HL-60/S4 treated with phorbol 12-myristate 13-acetate at 8.2 ng/mL for 4 days and 3 days (cell line): Measurements from ENCODE around the gene EYA4.

Experiments used
- in situ Hi-C: fragments of 300-500 bp; cut with MboI; formaldehyde crosslinking; loops from 2 replicates; pipeline ENCODE4 v1.15.0; 2022; ENCODE audit warnings: low sequenced_read_pairs

Gene EYA4

GRCh38 chr6:133277900-133278545, 36.9 kb downstream of the EYA4 start:
- in situ Hi-C loops, result no loop called here

- in situ Hi-C loops, result no loop called here
These were observed 45.6 kb downstream of the EYA4 start for GRCh38 chr6:133286765-133287164.

GRCh38 chr6:133288662-133289061, 47.5 kb downstream of the EYA4 start:
- in situ Hi-C loops, result no loop called here

- in situ Hi-C loops, result no loop called here
These were observed 48.7 kb downstream of the EYA4 start for GRCh38 chr6:133289733-133290306.

- in situ Hi-C loops, result no loop called here
These were observed 49.8 kb downstream of the EYA4 start for GRCh38 chr6:133290930-133291329.

GRCh38 chr6:133291671-133292070, 50.5 kb downstream of the EYA4 start:
- in situ Hi-C loops, result no loop called here

- in situ Hi-C loops, result no loop called here
These were observed 56.5 kb downstream of the EYA4 start for GRCh38 chr6:133297657-133298056.

- in situ Hi-C loops, result no loop called here
These were observed 57.2 kb downstream of the EYA4 start for GRCh38 chr6:133298335-133298734.

- in situ Hi-C loops, result no loop called here
These were observed 57.6 kb downstream of the EYA4 start for GRCh38 chr6:133298801-133299200.

- in situ Hi-C loops, result no loop called here
These were observed 59.7 kb downstream of the EYA4 start for GRCh38 chr6:133300896-133301295.

GRCh38 chr6:133301835-133302234, 60.7 kb downstream of the EYA4 start:
- in situ Hi-C loops, result no loop called here

GRCh38 chr6:133306931-133307330, 65.8 kb downstream of the EYA4 start:
- in situ Hi-C loops, result no loop called here

- in situ Hi-C loops, result no loop called here
These were observed 68.4 kb downstream of the EYA4 start for GRCh38 chr6:133309579-133309978.

- in situ Hi-C loops, result no loop called here
These were observed 70.8 kb downstream of the EYA4 start for GRCh38 chr6:133312006-133312405.

GRCh38 chr6:133313068-133313467, 71.9 kb downstream of the EYA4 start:
- in situ Hi-C loops, result no loop called here

- in situ Hi-C loops, result no loop called here
These were observed 73.8 kb downstream of the EYA4 start for GRCh38 chr6:133314947-133315346.

GRCh38 chr6:133315811-133316210, 74.7 kb downstream of the EYA4 start:
- in situ Hi-C loops, result no loop called here

GRCh38 chr6:133317704-133318103, 76.5 kb downstream of the EYA4 start:
- in situ Hi-C loops, result no loop called here

GRCh38 chr6:133326584-133326983, 85.4 kb downstream of the EYA4 start:
- in situ Hi-C loops, result no loop called here

- in situ Hi-C loops, result no loop called here
These were observed 92.7 kb downstream of the EYA4 start for GRCh38 chr6:133333852-133334251.

GRCh38 chr6:133337308-133337707, 96.2 kb downstream of the EYA4 start:
- in situ Hi-C loops, result no loop called here

GRCh38 chr6:133339543-133340384, 98.6 kb downstream of the EYA4 start:
- in situ Hi-C loops, result no loop called here
